HS-5 (cell line): ENCODE results near the gene IARS2.
"Not testable (repeated sequence)": the region's sequence is repeated elsewhere in the genome, so short reads cannot be mapped to it uniquely, and the experiment has no call there.

Source experiments
- DNase-seq: peaks from one replicate; pipeline ENCODE4 v3.0.0-alpha.2; 2012; ENCODE audit warnings: low read depth

IARS2 gene

DNA sequence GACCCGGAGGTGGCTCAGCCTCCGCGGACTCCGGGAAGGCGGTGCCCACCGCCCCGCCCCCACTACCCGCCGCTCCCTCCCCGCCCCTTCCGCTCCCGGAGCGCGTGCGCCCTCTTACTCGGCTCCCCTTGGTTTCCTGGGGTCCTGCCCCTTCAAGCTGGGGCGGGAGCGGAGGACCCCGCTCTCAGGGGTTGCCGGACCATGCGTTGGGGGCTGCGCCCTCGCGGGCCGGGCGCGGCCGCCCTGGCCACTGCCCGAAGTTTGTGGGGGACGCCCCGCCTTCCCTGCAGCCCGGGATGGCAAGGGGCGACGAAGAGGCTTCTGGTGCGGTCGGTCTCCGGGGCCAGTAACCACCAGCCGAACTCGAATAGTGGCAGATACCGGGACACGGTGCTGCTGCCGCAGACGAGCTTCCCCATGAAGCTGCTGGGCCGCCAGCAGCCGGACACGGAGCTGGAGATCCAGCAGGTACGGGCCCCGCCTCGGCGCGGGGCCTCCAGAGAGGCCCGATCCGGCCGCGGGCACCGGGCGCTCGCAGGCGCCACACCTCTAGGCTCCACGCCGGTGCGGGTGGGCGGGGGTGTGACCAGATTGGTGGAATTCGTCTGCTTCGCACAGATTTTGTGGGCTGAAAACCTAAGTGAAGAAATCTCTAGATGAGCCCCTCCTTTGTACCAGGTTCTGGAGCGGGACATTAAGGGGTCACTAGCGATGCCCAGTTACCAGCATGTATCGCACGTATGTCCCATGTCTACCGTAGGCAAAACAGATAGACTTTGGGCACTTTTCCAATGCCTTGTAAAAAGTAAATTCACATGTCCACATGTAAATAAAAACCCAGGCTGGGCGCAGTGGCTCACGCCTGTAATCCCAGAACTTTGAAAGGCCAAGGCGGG, at the start of gene IARS2:
Gene IARS2 (plus strand): TSS at position 117 of the 896 bp plus-strand sequence. CDS start 85 bp downstream, at position 202.
- peak; percentile 42 for DNase-seq

GRCh38 chr1:220044678-220045355, 49.1 kb upstream of the IARS2 start:
- DNase-seq: no peak

- DNase-seq: peak; percentile 2
Measured at GRCh38 chr1:220045356-220046051, 48.4 kb upstream of the IARS2 start.

GRCh38 chr1:220046052-220046930, 47.6 kb upstream of the IARS2 start, which contains the start of gene EPRS1:
EPRS1 (minus strand) TSS chr1:220046505; CDS start chr1:220046388, 117 bp downstream.
- DNase-seq: peak; percentile 93

GRCh38 chr1:220056374-220056773, 37.6 kb upstream of the IARS2 start:
- no peak for DNase-seq

DNA sequence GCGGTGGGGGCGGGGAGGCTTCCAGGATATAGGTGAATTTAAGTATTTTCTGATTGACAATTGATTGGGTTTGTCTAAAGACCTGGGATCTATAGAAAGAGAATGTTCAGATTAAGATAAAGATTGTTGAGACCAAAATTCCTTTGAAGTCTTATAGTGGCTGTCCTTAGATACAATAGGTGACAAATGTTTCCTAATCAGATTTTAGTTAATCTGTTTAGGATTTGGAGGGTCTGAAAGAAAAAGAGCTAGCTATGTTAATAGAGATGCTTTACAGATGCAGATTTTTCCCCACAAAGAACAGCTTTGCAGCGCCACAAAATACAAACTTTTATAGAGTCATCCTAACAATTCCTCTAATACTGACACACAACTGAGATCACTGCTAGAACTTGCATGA, 33.1 kb upstream of the IARS2 start:
- DNase-seq: no peak

GRCh38 chr1:220062629-220063028, 31.3 kb upstream of the IARS2 start:
- DNase-seq: no peak

GRCh38 chr1:220067269-220068204, 26.4 kb upstream of the IARS2 start:
- peak; percentile 65 for DNase-seq

GRCh38 chr1:220076861-220077762, 16.8 kb upstream of the IARS2 start:
- peak; percentile 16 for DNase-seq

DNA sequence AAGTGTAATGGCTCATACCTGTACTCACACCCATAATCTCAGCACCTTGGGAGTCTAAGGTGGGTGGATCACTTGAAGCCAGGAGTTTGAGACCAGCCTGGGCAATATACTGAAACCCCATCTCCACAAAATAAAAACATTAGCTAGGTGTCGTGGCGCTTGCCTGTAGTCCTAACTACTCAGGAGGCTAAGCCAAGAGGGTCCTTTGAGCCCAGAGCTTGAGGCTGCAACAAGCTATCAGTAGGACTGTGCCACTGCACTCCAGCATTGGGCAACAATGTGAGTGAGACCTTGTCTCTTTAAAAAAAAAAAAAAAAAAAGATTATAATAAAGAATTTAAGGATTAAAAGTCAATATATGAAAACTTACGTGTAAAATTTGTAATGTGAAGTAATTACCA, 16.0 kb upstream of the IARS2 start:
- no peak for DNase-seq

GRCh38 chr1:220084460-220084859, 9.5 kb upstream of the IARS2 start:
- DNase-seq: no peak

DNA sequence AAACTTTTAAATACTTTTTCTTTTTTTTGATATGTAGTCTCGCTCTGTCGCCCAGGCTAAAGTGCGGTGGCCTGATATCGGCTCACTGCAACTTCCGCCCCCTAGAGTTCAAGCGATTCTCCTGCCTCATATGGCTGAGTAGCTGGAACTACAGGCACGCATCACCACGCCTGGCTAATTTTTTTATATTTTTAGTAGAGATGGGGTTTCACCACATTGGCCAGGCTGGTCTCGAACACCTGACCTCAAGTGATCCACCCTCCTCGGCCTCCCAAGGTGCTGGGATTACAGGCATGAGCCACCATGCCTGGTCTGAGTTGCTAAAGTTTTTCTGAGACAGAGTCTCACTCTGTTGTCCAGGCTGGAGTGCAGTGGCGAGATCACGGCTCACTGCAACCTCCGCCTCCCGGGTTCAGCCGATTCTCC, 7.7 kb upstream of the IARS2 start:
- not testable (repeated sequence) for DNase-seq

DNA sequence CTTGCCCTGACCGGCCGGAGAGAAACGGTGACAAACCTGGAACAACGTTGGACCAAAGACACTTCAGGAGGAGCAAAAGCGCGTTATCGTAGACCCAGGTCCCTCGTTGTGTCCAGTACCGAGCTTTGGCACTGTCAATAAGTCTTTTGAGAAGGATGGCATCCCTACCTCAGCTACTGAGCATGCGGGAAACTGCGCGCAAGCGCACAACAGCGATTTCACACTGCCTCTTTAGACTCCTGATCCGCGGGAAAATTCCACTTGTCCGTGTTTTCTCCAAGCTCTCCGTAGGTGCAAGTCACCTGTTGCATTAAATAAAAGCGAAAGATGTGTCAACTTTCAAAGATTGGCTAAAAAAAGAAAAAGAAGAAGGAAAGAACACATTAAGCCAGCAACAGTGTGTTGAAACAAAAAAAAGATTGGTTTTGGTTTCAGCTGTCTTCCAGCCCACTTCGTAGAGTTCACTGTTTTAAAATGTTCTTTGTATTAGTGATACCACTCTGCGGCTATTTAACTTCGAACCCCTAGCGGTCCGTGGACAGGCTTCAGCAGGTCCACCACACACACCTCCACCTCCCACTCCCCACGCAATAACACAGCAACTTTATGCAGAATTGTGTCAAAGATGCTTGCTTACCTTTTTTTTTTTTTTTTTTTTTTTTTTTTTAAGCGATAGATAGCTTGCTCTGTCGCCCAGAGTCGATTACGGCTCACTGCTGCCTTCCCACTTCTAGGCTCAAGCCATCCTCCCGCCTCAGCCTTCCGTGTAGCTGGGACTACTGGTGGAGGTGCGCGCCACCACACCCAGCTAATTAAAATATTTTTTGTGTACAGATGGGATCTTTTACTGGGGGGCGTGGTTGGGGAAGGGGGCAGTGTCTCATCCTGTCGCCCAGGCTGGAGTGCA, 4.0 kb upstream of the IARS2 start, which contains the start of gene BPNT1:
Gene BPNT1 (minus strand): TSS at position 139 of the 907 bp plus-strand sequence. CDS start 9,942 bp downstream, outside the sequence.
- peak; percentile 88 for DNase-seq

GRCh38 chr1:220092694-220093093, 1.2 kb upstream of the IARS2 start:
- no peak for DNase-seq

DNA sequence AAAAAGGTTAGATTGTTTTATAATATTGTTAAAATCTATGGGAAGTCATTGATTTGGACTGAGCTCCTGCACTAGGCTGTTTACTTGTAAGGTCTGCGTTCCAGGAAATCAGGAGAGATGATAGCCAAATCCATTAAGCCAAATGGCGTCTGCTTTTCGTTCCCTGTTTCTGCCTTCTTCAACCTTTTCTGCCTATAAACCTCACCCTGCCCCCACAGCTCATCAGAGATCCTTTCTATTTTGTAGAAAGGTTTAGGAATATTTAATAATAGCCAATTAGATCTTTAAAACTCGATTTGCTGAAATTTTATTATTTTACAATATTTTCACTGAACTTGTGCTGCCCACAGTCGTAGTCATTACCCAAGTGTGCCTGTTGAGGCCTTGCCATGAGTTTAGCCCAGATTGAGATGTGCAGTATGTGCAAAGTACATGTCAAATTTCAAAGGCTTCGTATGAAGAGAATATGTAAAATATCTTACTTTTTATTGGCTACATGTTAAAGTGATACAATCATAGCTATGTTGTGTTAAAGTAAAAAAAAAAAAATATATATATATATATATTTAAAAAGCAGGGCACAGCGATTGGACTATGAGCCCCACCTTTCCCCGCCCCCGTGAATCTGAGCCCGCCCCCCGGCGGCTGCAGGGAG, 444 bp upstream of the IARS2 start:
- DNase-seq: no peak

DNA sequence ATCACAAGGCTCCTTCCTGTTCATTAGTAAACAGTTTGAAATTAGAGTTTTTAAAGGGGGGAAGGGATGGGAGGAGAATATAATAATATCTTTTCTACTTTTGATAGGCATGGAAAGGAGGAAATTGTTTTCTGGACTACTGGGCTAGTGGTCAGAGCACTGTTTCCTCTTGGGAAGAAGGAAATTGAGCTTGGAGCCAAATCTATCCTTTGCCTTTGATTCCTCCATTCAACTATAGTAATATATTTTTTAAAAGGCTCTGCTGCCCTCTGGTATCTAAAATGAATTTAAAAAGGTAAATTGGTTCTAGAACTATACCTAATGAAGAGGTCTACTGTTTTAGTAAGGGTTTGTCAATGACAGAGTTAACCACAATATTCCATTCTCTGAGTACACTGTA, 5.9 kb downstream of the IARS2 start:
- DNase-seq: no peak

DNA sequence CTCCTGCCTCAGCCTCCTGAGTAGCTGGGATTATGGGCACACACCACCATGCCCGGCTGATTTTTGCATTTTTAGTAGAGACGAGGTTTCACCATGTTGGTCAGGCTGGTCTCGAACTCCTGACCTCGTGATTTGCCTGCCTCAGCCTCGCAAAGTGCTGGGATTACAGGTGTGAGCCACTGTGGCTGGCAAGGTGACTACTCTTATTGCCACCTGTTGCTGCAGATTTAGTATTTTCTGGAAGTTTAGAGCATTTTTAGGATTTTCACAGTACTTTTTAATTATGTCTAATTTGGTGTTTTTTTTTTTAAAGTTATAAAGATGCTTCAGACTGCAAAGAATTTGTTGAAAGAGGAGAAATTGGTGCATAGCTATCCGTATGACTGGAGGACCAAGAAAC, 16.5 kb downstream of the IARS2 start:
- not testable (repeated sequence) for DNase-seq
